Camera-type eye (tissue), 1 donor: Measurements from ENCODE around the gene SLC2A10. TPM values are rescaled to one million over a fixed set of nuclear protein-coding genes. Genes with fewer than 3 reads are reported as not detected.

Source experiments
- total RNA-seq: library from RNA; depleted of rRNA; stranded (reverse); fragments of >200 nt; gene quantifications from one replicate; pipeline ENCODE4 v1.2.3, GENCODE V29; 2014

The SLC2A10 gene
- 24.9 TPM for total RNA-seq

GRCh38 chr20:46709459-46710152 lies at the start of gene SLC2A10:
SLC2A10 (plus strand) TSS chr20:46709649; CDS start chr20:46709737, 88 bp downstream.

DNA sequence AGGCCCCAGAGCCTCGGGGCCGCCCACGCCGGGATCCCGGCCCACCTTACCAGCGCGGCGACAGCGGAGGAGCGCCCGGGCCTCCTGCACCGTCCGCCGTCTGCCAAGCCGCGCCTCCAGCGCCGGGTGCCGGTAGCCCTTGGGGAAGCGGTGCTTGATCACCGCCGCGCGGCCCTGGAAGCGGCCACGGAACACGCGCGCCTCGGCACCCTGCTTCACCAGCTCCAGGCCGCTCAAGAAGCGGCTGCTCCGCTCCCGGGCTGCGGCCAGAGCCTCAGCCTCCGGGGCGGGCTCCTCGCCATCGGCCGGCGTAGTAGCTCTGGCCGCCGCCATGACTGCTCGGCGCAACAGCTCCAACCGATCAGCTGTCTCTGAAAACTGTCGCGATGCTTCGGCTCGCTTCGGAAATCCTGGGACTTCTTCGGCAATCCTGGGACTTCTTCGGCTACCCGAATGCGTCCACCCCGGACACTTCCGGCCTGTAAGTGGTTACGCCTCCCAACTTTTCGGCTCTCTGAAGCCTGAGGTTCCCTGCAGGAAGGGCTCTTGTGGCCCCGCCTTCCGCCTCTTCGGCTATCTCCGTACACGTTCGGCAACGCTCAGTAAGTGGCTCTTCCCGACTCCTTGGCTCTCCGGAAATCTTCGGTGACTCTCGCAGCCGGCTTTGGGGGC lies 20.2 kb upstream of the SLC2A10 start, which contains the start of gene TP53RK:
TSS of gene TP53RK (minus strand) at position 363 of the 672 bp plus-strand sequence. CDS start at position 333, 30 bp downstream.

Other genes starting within 250 kb of the SLC2A10 start
- 34.7 TPM for gene ZNF334, start 196.1 kb upstream of the SLC2A10 start, total RNA-seq
- not detected for gene OCSTAMP, start 159.0 kb upstream of the SLC2A10 start, total RNA-seq
- gene SLC13A3, start 58.2 kb upstream of the SLC2A10 start, total RNA-seq, result 10.1 TPM
- 23.3 TPM for gene TP53RK, start 20.2 kb upstream of the SLC2A10 start, total RNA-seq
- gene EYA2, start 185.2 kb downstream of the SLC2A10 start, total RNA-seq, result 18.0 TPM